Neuron (in vitro differentiated cells): ENCODE results near the gene EDC4.

Experiments used
- H2AFZ ChIP-seq: one replicate; pipeline ENCODE4 v1.6.1; 2013; ENCODE audit warnings: low read depth, mild to moderate bottlenecking, inconsistent platforms, low read length, moderate library complexity
- H3K27me3 ChIP-seq: one replicate; pipeline ENCODE4 v1.6.1; 2013; ENCODE audit warnings: low read length; ENCODE audit not compliant: insufficient read depth
- H3K36me3 ChIP-seq: one replicate; pipeline ENCODE4 v1.6.1; 2013; ENCODE audit warnings: low read length; ENCODE audit not compliant: insufficient read depth
- H3K4me1 ChIP-seq: one replicate; pipeline ENCODE4 v1.6.1; 2013; ENCODE audit warnings: low read length; ENCODE audit not compliant: insufficient read depth
- H3K4me3 ChIP-seq: 2 replicates; pipeline ENCODE4 v1.5.1; 2013; ENCODE audit warnings: mild to moderate bottlenecking, low read length, moderate library complexity
- H3K9me3 ChIP-seq: one replicate; pipeline ENCODE4 v1.6.1; 2013; ENCODE audit warnings: low read length

Gene EDC4

DNA sequence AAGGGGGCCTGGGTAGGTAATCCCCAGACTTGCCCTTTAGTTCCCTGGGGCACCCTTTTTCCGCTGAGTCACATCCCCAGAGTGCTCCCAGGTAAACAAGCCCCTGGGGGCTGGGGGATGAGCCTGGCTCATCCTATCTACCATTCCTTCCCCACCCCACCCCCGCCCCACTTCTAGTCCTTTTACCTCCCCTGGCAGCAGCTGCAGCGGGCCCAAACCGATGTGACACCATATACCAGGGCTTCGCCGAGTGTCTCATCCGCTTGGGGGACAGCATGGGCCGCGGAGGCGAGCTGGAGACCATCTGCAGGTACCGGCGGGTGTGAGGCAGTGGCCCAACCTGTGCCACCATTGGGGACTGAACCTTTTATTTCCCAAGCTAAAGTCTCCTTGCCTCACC lies 12.7 kb downstream of the EDC4 start:
- H3K9me3 ChIP-seq, result no peaks in the 10 kb centered on the region
- H3K4me1 ChIP-seq, result no peaks in the 10 kb centered on the region
- H3K4me3 ChIP-seq, result no peak overlapping the region
- H3K27me3 ChIP-seq, result no peaks in the 10 kb centered on the region
- H2AFZ ChIP-seq, result no peak overlapping the region
- H3K36me3 ChIP-seq, result peaks cover 45% of the 10 kb centered on the region

DNA sequence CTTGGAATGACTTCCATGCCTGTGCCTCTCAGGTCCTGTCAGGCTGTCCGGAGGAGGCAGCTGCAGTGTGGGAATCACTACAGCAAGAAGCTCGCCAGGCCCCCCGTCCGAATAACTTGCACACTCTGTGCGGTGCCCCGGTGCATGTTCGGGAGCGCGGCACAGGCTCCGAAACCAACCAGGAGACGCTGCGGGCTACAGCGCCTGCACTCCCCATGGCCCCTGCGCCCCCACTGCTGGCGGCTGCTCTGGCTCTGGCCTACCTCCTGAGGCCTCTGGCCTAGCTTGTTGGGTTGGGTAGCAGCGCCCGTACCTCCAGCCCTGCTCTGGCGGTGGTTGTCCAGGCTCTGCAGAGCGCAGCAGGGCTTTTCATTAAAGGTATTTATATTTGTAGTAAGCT lies 13.1 kb downstream of the EDC4 start:
- H2AFZ ChIP-seq, result no peak overlapping the region
- H3K36me3 ChIP-seq, result peaks cover 40% of the 10 kb centered on the region
- no peaks in the 10 kb centered on the region for H3K9me3 ChIP-seq
- no peaks in the 10 kb centered on the region for H3K4me1 ChIP-seq
- H3K4me3 ChIP-seq, result no peak overlapping the region
- H3K27me3 ChIP-seq, result no peaks in the 10 kb centered on the region

DNA sequence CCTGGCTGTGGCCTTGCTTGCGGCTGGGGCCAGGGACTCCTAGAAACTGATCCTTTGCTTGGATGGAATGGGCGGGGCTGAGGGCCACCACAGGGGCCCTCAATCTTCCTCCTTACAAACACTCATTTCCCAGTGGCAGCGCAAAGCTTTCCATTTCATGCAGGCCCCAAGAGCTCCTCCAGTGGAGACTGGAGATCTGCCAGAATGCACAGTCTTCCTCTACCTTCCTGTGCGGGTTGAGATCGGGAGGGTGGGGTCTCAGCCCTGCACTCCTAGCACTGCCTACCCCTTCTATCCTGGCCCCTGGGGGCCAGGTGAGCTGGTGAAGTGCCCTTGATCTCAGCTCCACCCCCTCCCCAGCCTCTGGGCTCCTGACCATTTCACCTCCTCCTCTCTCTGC lies 13.5 kb downstream of the EDC4 start:
- Histone ChIP-seq H3K4me3 (no peak overlapping the region), H3K36me3 (peaks cover 36% of the 10 kb centered on the region), H3K9me3 (no peaks in the 10 kb centered on the region), H2AFZ (no peak overlapping the region), H3K4me1 (no peaks in the 10 kb centered on the region), H3K27me3 (no peaks in the 10 kb centered on the region)

- H3K4me1 ChIP-seq, result peaks cover 6% of the 10 kb centered on the region
- no peaks in the 10 kb centered on the region for H3K27me3 ChIP-seq
- H3K9me3 ChIP-seq, result no peaks in the 10 kb centered on the region
- H3K36me3 ChIP-seq, result peaks cover 17% of the 10 kb centered on the region
- no peak overlapping the region for H3K4me3 ChIP-seq
- H2AFZ ChIP-seq, result no peak overlapping the region
Observed at GRCh38 chr16:67888331-67888730, 15.5 kb downstream of the EDC4 start.

DNA sequence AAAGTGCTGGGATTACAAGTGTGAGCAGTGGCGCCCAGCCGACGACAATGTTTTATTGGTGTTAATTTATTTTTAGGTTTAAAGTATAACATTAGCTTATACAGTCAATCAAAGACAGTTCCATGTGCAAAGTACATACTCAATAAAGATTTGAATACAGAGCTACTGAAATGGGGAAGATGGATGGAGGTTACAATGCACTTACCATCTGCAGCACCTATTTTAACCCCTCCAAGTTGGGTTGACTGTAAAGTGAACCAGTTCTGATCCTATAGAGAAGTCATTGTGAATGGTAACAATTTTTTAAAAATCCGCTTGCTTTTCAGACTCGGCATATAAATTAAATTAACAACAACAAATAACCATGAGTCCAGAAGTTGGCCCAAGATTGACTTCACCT lies 19.5 kb downstream of the EDC4 start:
- no peaks in the 10 kb centered on the region for H3K9me3 ChIP-seq

GRCh38 chr16:67892899-67893742 lies 20.3 kb downstream of the EDC4 start, which contains the start of gene PSKH1:
TSS of gene PSKH1 (plus strand) at chr16:67893254. CDS start at chr16:67908750, 15,496 bp downstream.
- no peaks in the 10 kb centered on the region for H3K27me3 ChIP-seq

More for the DNA sequence above, 19.5 kb downstream of the EDC4 start:
- no peaks in the 10 kb centered on the region for H3K36me3 ChIP-seq
- H3K4me3 ChIP-seq, result peak overlapping the region; percentile 53
- peak overlapping the region; percentile 77 for H2AFZ ChIP-seq
- no peaks in the 10 kb centered on the region for H3K27me3 ChIP-seq
- peaks cover 26% of the 10 kb centered on the region for H3K4me1 ChIP-seq

GRCh38 chr16:67893743-67894399 lies 21.0 kb downstream of the EDC4 start:
- peak overlapping the region; percentile 20 for H2AFZ ChIP-seq
- peak overlapping the region; percentile 100 for H3K4me3 ChIP-seq
- H3K27me3 ChIP-seq, result no peaks in the 10 kb centered on the region
- peaks cover 26% of the 10 kb centered on the region for H3K4me1 ChIP-seq
- no peaks in the 10 kb centered on the region for H3K36me3 ChIP-seq
- H3K9me3 ChIP-seq, result no peaks in the 10 kb centered on the region

More at GRCh38 chr16:67892899-67893742, 20.3 kb downstream of the EDC4 start, which contains the start of gene PSKH1:
- Histone ChIP-seq H3K36me3 (no peaks in the 10 kb centered on the region), H3K4me1 (peaks cover 26% of the 10 kb centered on the region), H3K9me3 (no peaks in the 10 kb centered on the region), H2AFZ (peak within 1 kb of the TSS; percentile 77), H3K4me3 (peak within 1 kb of the TSS; percentile 100)

- Histone ChIP-seq H3K36me3 (no peaks in the 10 kb centered on the region), H3K4me3 (no peak overlapping the region), H2AFZ (no peak overlapping the region), H3K4me1 (peaks cover 25% of the 10 kb centered on the region), H3K9me3 (no peaks in the 10 kb centered on the region), H3K27me3 (no peaks in the 10 kb centered on the region)
Observed at GRCh38 chr16:67897231-67897630, 24.4 kb downstream of the EDC4 start.

GRCh38 chr16:67901734-67902133 lies 28.9 kb downstream of the EDC4 start:
- H3K36me3 ChIP-seq, result peaks cover 9% of the 10 kb centered on the region
- H3K4me3 ChIP-seq, result no peak overlapping the region
- H2AFZ ChIP-seq, result no peak overlapping the region
- H3K9me3 ChIP-seq, result no peaks in the 10 kb centered on the region
- H3K27me3 ChIP-seq, result no peaks in the 10 kb centered on the region
- H3K4me1 ChIP-seq, result peaks cover 5% of the 10 kb centered on the region

DNA sequence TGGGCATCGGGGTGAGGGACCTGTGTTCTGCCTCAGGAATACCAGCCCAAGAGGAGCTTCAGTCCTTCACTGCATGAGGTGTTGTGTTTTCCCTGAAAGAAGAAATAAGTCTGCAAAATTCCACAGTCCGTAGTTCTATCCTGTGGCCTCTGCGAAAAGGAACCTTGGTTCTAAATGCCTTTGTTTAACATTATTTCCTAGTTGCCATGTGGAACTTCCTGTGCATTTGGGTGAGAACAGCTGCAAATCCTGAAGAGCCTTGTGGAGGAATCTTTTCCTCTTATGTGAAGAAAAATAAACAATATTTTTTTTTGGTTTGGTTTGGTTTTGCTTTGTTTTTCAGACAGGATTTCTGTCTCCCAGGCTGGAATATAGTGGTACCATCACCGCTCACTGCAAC lies 30.0 kb downstream of the EDC4 start:
- Histone ChIP-seq H3K36me3 (peaks cover 9% of the 10 kb centered on the region), H3K27me3 (no peaks in the 10 kb centered on the region), H2AFZ (no peak overlapping the region), H3K4me3 (no peak overlapping the region), H3K4me1 (no peaks in the 10 kb centered on the region), H3K9me3 (no peaks in the 10 kb centered on the region)

DNA sequence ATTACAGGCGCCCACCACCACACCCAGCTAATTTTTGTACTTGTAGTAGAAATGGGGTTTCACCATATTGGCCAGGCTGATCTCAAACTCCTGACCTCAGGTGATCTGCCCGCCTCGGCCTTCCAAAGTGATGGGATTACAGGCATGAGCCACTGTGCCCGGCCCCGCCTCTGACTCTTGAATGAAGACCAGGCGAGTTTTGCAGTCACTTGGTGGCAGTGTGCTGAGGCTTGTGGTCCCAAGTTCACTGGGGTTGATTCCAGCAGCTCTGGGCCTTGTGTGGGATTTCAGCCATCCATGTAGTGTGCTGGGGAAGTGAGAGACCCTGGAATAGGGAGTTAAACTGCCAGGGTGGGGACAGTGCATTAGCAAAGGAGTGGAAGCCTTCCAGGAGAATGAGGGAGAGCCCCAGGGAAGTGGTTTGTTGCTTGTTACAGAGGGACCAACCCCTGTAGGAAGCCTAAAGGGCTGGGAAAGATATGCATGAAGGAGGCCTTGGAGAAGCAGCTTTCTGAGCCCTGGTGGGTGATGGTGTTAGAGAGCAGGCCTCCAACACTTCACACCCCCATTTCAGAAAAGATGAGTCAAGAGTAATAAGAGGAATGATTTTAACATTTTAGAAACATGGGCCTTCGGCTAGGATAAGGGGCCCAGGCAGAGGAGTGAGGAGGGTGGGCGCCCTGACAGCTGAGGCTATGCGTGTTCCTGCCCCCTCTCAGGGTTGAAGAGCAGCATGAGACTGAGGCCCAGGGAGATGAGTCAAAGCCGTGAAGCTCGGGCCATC lies 34.7 kb downstream of the EDC4 start:
- Histone ChIP-seq H3K4me3 (no peak overlapping the region), H2AFZ (no peak overlapping the region), H3K36me3 (peaks cover 46% of the 10 kb centered on the region), H3K27me3 (no peaks in the 10 kb centered on the region), H3K4me1 (peaks cover 8% of the 10 kb centered on the region), H3K9me3 (no peaks in the 10 kb centered on the region)

GRCh38 chr16:67909056-67909742 lies 36.3 kb downstream of the EDC4 start:
- peaks cover 8% of the 10 kb centered on the region for H3K4me1 ChIP-seq
- no peaks in the 10 kb centered on the region for H3K9me3 ChIP-seq
- no peaks in the 10 kb centered on the region for H3K27me3 ChIP-seq
- peaks cover 41% of the 10 kb centered on the region for H3K36me3 ChIP-seq
- H2AFZ ChIP-seq, result no peak overlapping the region
- no peak overlapping the region for H3K4me3 ChIP-seq
